GM11168 (cell line): ENCODE data around the gene CPLX4.

Experiments
- in situ Hi-C: fragments of 300-500 bp; cut with MboI; formaldehyde crosslinking; loops from one replicate; pipeline ENCODE4 v1.12.0; 2022; ENCODE audit warnings: low sequenced_read_pairs; ENCODE audit not compliant: unreplicated experiment

The CPLX4 gene

DNA sequence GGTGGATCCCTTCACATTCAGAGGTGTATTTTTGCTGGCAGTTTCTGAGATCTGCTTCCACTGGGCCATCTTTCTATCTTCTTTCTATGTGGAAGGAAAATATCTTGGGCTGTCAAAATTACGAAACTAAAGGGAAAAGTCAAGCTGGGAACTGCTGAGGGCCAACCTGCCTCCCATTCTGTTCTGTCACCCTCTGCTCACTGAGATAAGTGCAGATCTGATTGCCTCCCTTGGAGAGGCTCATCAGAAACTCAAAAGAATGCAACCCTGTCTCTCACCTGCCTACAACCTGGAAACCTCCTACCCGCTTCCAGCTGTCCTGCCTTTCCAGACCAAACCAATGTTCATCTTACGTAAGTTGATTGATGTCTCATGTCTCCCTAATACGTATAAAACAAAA lies 71.7 kb downstream of the CPLX4 start:
- in situ Hi-C loops: no loop called here
